ENCODE data around the gene SV2A. TPM values are rescaled to one million over a fixed set of nuclear protein-coding genes. Genes with fewer than 3 reads are reported as not detected.

SV2A gene
- total RNA-seq, 1 donor from 2014 or later: 1.7 TPM

GRCh38 chr1:149934356-149934755 lies 16.7 kb upstream of the SV2A start:
- no peaks in the 10 kb centered on the region for H3K27me3 ChIP-seq
- no peak for ATAC-seq
- TF ChIP-seq CTCF (IDR thresholded peaks at IDR 0.05): no peak
- H3K4me1 ChIP-seq: peaks cover 18% of the 10 kb centered on the region
- H3K9me3 ChIP-seq: no peaks in the 10 kb centered on the region
- no peaks in the 10 kb centered on the region for H3K36me3 ChIP-seq
- H3K4me3 ChIP-seq: no peak overlapping the region
- H3K27ac ChIP-seq: no peak overlapping the region
- DNase-seq: no peak
- intact Hi-C loops (cut with DNase I): no loop called here

- Histone ChIP-seq H3K36me3 (no peaks in the 10 kb centered on the region), H3K4me1 (peaks cover 17% of the 10 kb centered on the region), H3K4me3 (no peak overlapping the region), H3K27me3 (no peaks in the 10 kb centered on the region), H3K9me3 (no peaks in the 10 kb centered on the region), H3K27ac (no peak overlapping the region)
- intact Hi-C loops (cut with DNase I): no loop called here
- DNase-seq: no peak
- no peak for ATAC-seq
- no peak for TF ChIP-seq CTCF (IDR thresholded peaks at IDR 0.05)
These were observed 15.6 kb upstream of the SV2A start for GRCh38 chr1:149933208-149933607.

GRCh38 chr1:149932474-149932873 lies 14.8 kb upstream of the SV2A start:
- H3K36me3 ChIP-seq: no peaks in the 10 kb centered on the region
- H3K4me1 ChIP-seq: peaks cover 13% of the 10 kb centered on the region
- H3K27me3 ChIP-seq: no peaks in the 10 kb centered on the region
- H3K27ac ChIP-seq: no peak overlapping the region
- TF ChIP-seq CTCF (IDR thresholded peaks at IDR 0.05): no peak
- H3K4me3 ChIP-seq: no peak overlapping the region
- no peak for DNase-seq
- intact Hi-C loops (cut with DNase I): no loop called here
- ATAC-seq: no peak
- H3K9me3 ChIP-seq: no peaks in the 10 kb centered on the region

- TF ChIP-seq CTCF (IDR thresholded peaks at IDR 0.05): no peak
- Histone ChIP-seq H3K4me1 (peaks cover 20% of the 10 kb centered on the region), H3K27ac (no peak overlapping the region), H3K27me3 (no peaks in the 10 kb centered on the region), H3K9me3 (no peaks in the 10 kb centered on the region), H3K4me3 (no peak overlapping the region), H3K36me3 (peaks cover 3% of the 10 kb centered on the region)
- DNase-seq (no peak), ATAC-seq (no peak)
- intact Hi-C loops (cut with DNase I): no loop called here
These were observed 13.7 kb upstream of the SV2A start for GRCh38 chr1:149931212-149931790.

GRCh38 chr1:149929856-149930255 lies 12.2 kb upstream of the SV2A start:
- DNase-seq (no peak), ATAC-seq (peak; percentile 32)
- Histone ChIP-seq H3K9me3 (no peaks in the 10 kb centered on the region), H3K27ac (peak overlapping the region; percentile 58), H3K4me3 (peak overlapping the region; percentile 0), H3K27me3 (no peaks in the 10 kb centered on the region), H3K4me1 (peaks cover 22% of the 10 kb centered on the region), H3K36me3 (peaks cover 17% of the 10 kb centered on the region)
- TF ChIP-seq CTCF (IDR thresholded peaks at IDR 0.05): no peak
- intact Hi-C loops (cut with DNase I): no loop called here

GRCh38 chr1:149928401-149928724 lies 10.7 kb upstream of the SV2A start:
- H3K36me3 ChIP-seq: peaks cover 32% of the 10 kb centered on the region
- ATAC-seq (no peak), DNase-seq (no peak)
- H3K27me3 ChIP-seq: no peaks in the 10 kb centered on the region
- TF ChIP-seq CTCF (IDR thresholded peaks at IDR 0.05): no peak
- H3K27ac ChIP-seq: peak overlapping the region; percentile 92
- no peaks in the 10 kb centered on the region for H3K9me3 ChIP-seq
- H3K4me1 ChIP-seq: peaks cover 22% of the 10 kb centered on the region
- intact Hi-C loops (cut with DNase I): no loop called here
- H3K4me3 ChIP-seq: peak overlapping the region; percentile 69
